Epidermal melanocyte (primary cell): ENCODE data around the gene ACSL4.

Experiments
- DNase-seq: peaks from one replicate; pipeline ENCODE4 v3.0.0; 2011; ENCODE audit warnings: low spot score; ENCODE audit not compliant: insufficient read length

ACSL4 gene

GRCh38 chrX:109614951-109615350 lies 118.1 kb downstream of the ACSL4 start:
- no peak for DNase-seq

GRCh38 chrX:109601486-109601885 lies 131.6 kb downstream of the ACSL4 start:
- DNase-seq, result no peak

- no peak for DNase-seq
Observed at GRCh38 chrX:109600237-109600651, 132.8 kb downstream of the ACSL4 start.

GRCh38 chrX:109596015-109596414 lies 137.0 kb downstream of the ACSL4 start:
- DNase-seq, result no peak
